ENCODE results near the gene DOLK.
"Not testable (repeated sequence)": the region's sequence is repeated elsewhere in the genome, so short reads cannot be mapped to it uniquely, and the experiment has no call there.

Gene DOLK

GRCh38 chr9:128947527-128948301, at the start of gene DOLK, which contains the start of gene NUP188:
DOLK (minus strand) TSS chr9:128947603; CDS start chr9:128947303, 300 bp downstream.
NUP188 (plus strand) TSS chr9:128947699; CDS start chr9:128947720, 21 bp downstream.
- peak; percentile 98 for DNase-seq (ENCODE audit: low spot score)
- FAIRE-seq, result peak; percentile 89

DNA sequence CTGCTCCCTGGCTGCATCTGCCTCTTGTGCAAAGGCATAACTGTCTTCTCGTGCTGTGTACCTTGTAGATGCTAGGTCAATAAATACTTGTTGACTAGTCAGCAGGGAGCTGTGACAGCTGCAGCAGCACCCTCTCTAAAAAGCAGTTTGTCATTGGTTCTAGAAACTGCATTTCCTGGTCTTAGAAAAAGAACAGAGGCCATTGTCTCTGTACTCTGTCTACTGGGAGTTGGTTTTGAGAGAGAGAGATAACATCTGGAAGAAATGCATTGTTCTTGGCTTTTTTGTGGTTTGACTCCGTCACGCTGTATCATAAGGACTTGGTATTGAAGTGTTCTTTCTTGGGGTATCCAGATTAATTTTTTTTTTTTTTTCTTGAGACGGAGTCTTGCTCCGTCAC, 48.4 kb upstream of the DOLK start:
- no peak for FAIRE-seq

DNA sequence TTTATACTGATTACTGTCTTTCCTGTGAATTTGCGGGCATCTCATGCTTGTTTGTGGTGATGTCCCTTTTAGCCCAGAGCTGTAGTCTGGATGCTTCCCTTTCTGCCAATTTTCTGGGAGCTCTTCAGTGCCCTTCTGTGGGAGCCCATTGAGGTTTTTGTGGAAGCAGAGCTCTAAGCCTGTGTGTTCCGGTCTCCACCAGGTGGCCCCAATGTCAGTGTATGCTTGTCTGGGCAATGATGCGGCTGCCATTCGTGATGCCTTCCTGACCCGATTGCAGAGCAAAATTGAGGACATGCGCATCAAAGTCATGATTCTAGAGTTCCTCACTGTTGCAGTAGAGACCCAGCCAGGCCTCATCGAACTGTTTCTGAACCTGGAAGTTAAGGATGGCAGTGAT, 45.6 kb upstream of the DOLK start:
- no peak for DNase-seq (ENCODE audit: low spot score)
- FAIRE-seq, result no peak

More for the DNA sequence above, 48.4 kb upstream of the DOLK start:
- no peak for DNase-seq (ENCODE audit: low spot score)

DNA sequence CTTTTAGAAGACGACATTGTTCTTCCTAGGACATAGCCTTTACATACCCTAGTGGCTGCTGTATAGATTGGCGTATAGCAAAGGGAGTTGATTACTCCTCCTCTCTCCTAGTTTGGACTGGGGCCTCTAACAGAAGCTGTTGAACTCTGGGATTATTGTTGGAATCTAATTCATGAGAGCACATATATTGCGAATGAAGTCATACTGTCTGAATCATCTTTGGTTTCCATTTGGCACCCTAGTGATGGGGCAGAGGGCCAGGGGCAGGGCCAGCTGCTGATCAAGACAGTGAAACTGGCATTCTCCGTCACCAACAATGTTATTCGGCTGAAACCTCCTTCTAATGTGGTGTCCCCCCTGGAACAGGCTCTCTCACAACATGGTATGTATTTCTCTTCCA, 40.4 kb upstream of the DOLK start:
- FAIRE-seq, result no peak
- peak; percentile 49 for DNase-seq (ENCODE audit: low spot score)

DNA sequence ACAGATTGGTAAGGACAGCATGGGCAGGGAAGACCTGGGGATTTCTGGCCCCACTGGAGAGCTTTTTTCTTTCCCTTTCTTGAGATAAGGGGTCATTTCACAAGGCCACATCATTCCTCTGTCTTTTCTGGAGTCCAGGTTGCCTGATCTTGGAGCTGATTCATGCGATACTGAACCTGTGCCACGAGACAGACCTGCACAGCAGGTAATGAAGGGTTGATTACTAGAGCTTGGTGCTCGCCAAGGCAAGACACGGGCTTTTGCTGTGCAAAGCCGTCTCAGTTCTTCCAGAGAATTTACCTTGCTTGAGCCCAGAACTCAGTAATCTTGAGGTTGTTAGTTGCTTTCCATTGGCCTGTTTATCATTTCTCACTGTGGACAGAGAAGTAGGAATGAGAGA, 39.3 kb upstream of the DOLK start:
- DNase-seq (ENCODE audit: low spot score) (no peak), FAIRE-seq (no peak)

- DNase-seq (ENCODE audit: low spot score) (no peak), FAIRE-seq (no peak)
These were observed 36.1 kb upstream of the DOLK start for GRCh38 chr9:128983536-128983935.

DNA sequence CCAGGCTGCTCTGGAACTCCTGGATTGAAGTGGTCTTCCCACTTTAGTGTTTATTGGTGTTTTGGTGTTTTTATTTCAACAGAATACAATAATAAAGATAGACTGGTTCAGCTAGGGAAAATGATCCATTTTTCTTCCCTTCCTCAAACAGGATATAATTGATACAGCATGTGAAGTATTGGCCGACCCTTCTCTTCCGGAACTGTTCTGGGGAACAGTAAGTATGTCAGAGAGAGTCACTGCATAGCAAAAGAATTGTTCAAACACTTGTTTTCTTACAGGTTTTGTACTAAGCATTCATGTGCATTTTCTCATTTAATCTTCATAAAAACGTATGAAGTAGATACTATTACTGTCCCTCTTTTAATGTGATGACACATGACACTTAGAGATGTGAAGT, 31.7 kb upstream of the DOLK start:
- FAIRE-seq (no peak), DNase-seq (ENCODE audit: low spot score) (no peak)

DNA sequence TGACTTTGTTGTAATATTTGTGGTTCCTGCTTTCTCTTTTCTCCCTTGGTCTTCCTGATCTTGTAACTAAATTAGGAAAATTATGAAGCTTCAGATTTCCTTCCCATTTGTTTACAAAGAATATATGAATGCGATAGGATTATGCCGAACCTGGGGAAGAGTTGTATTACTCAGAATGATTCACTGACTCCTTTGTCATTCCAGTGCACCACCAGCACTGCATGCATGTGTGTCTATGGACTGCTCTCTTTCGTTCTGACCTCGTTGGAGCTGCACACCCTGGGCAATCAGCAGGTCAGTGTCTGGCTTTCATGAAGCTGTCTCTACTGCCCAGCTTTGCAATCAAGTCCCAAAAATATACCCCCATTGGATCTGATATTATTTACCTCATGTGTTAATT, 25.6 kb upstream of the DOLK start:
- DNase-seq (ENCODE audit: low spot score) (no peak), FAIRE-seq (no peak)

DNA sequence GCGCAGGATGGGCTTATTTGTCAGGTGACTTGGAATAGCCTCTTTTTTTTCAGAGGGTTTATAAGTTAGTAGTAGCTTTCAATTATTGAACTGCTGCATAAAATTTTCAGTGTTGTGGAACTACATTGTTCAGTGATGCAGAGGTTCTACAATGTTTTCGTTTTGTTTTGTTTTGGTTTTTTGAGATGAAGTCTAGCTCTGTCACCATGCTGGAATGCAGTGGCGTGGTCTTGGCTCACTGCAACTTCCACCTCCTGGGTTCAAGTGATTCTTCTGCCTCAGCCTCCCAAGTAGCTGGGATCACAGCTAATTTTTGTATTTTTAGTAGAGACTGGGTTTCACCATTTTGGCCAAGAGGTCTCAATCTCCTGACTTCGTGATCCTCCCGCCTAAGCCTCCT, 22.1 kb upstream of the DOLK start:
- DNase-seq (ENCODE audit: low spot score) (no peak), FAIRE-seq (no peak)

GRCh38 chr9:128961403-128961802, 14.0 kb upstream of the DOLK start:
- not testable (repeated sequence) for FAIRE-seq

GRCh38 chr9:128947277-128947526, 201 bp downstream of the DOLK start:
- DNase-seq (ENCODE audit: low spot score) (no peak), FAIRE-seq (no peak)

More at GRCh38 chr9:128961403-128961802, 14.0 kb upstream of the DOLK start:
- DNase-seq (ENCODE audit: low spot score), result not testable (repeated sequence)

- DNase-seq (ENCODE audit: low spot score) (no peak), FAIRE-seq (no peak)
These were observed 679 bp downstream of the DOLK start for GRCh38 chr9:128946571-128947276.

DNA sequence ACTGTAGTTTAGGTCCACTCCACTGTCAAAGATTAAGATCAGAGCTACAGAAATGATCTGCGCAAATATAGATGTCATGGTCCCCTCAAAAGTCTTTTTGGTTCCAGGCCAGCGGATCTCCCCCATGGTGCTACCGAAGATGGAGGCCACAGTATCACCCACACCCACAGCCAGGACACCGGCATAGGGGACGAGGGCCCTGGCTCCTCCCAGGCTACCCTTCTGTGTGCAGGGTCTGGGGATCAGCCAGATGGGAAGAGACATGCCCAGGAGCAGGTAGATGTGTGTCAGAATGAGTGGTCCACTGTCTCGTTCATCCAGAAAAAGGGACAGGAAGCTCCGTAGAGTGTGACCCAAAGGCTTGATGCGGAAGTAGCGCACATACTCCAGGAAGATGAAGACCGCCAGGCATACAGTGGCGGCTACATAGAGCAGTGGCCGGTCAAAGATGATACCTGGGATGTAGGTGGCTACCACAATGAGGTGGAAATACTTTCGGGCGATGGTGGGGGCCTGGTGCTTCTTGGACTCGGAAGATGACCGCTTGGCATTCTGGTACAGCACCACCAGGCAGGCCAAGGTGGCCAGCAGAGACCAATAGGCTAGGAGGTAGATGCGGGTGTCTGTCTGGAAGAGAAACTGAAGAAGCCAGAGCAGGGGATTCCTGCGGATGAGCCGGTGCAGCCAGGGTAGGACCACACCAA, 1.5 kb downstream of the DOLK start:
- DNase-seq (ENCODE audit: low spot score) (no peak), FAIRE-seq (no peak)

- not testable (repeated sequence) for FAIRE-seq; DNase-seq (ENCODE audit: low spot score)
These were observed 2.4 kb downstream of the DOLK start for GRCh38 chr9:128944966-128945365.

DNA sequence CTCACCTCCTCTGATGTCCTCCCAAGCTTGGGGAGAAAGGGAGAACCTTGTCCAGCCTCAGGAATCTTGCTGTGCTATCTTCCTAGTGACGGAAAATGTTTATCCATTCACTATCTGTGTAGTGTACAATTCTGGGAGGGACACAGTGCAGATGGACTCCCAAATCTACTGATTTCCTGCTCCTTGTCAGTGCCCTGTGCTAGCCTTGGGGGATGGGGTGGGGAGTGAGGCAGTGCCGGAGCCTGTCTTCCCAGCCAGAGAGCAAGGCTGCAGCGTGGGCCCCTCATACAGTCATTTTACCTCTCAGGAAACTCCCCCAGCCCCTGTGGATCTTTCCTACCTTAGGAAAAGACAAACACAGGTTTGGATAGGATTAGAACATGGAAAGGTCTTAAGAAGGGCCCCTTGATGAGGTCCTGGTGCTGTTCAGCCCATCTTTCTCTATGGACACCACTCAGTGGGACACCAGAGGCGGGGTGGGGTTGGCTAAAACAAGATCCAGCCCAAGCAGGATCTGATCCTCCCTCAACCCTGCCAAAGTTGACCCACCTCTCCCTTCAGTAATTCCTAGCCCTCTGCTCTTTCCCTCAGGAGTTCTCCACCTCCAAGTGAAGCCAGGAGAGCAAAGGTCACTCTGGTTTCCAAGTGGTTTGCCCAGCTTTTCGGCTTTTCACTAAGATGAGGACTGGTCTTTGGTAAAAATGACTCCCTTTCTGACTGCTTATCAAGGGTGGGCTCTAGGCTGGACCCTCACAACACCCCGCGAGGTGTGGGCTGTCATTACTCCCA, 3.4 kb downstream of the DOLK start:
- DNase-seq (ENCODE audit: low spot score) (no peak), FAIRE-seq (no peak)

DNA sequence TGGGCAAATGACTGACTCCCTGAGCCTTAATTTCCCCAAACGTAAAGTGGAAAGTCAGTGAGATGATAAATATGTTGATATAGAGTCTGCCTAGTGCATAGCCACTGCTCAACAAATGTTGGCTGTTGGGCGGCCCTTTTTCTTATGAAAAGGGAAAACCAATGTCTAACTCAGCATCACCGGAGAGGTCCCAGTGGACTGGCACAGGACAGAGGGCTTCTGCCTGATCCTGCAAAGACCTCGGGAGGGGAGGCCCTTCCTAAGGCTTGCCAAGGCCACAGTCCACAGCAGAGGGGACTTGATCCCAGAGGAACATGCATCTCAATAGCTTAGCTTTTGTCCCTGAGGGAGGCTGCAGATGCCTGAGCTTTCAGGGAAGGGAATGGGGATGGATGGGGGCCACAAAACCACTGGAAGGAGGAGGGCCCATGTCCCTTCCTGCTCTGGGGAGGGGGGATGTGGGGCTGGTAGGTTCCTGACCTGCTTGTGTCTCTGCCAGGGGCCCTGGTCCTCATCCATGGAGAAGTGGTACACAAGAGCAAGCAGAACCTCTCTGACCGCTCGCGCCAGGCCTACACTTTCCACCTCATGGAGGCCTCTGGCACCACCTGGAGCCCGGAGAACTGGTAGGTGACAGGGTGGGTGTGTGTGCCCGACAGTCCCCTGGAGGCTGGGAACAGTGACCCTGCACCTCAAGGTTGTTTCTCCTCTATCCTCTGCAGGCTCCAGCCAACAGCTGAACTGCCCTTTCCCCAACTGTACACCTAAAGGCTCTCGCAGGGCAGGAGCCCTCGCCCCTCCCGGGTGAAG, 6.3 kb downstream of the DOLK start:
- no peak for DNase-seq (ENCODE audit: low spot score)

GRCh38 chr9:128940271-128940921, 7.0 kb downstream of the DOLK start:
- FAIRE-seq, result no peak
- DNase-seq (ENCODE audit: low spot score), result no peak

More for the DNA sequence above, 6.3 kb downstream of the DOLK start:
- FAIRE-seq, result no peak

DNA sequence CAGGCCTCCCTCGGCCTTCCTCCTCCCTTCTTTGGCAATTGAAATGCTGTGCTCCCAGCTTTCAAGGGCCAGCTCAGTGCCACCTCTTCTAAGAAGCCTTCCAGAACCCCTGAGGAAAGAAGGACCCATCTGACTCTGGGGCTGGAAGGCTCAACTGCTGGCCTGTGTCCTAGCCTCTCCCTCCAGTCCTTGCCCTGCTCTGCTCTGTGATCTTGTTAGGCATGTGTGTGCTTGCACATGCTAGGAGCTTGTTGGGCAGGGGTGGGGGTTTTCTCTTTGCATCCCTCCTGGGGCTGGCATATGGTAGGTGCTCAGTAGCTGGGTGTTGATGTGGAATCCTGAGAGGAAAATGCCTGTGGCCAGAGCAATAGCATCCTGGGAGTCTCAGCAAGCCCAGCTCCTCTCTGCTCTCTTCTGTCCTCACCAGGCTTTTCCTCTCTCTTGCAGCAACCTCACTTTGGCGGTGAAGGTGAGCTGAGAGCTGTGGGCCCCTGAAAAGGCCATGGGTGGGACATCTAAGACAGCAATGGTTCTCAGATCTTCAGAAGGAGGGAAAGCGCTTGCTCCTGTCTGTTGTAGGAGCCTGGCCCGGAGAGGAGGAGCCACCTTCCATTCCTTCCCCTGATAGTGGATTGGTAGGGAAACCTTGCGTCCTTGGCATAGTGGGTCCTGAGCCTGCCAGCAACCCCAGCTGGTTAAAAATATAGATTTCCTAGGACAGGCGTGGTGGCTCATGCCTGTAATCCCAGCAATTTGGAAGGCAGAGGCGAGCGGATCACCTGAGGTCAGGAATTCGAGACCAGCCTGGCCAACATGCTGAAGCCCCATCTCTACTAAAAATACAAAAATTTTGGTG, 9.9 kb downstream of the DOLK start:
- DNase-seq (ENCODE audit: low spot score), result no peak
- FAIRE-seq, result no peak

- FAIRE-seq, result no peak
- no peak for DNase-seq (ENCODE audit: low spot score)
These were observed 11.1 kb downstream of the DOLK start for GRCh38 chr9:128936171-128936865.
